ENCODE data around the gene SH3GLB2. TPM values are rescaled to one million over a fixed set of nuclear protein-coding genes. Genes with fewer than 3 reads are reported as not detected.

The SH3GLB2 gene
- total and polyA plus RNA-seq, 2 of the 8 experiments (the other 6 are each of a cell fraction or from before 2014, with no cell fraction given) = 52.7 to 79.9 TPM

DNA sequence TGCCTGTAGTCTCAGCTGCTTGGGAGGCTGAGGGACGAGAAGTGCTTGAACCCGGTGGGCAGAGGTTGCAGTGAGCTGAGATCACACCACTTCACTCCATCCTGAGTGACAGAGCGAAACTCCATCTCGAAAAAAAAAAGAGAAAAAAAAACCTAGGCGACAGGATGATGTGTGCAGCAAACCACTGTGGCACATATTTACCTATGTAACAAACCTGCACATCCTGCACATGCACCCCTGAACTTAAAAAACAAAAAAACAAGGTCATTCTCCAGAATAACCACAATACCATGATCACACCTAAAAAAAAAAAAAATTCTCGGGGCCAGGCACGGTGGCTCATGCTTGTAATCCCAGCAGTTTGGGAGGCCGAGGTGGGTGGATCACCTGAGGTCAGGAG, 45.3 kb upstream of the SH3GLB2 start:
- no peak overlapping the region for H3K14ac ChIP-seq (ENCODE audit: insufficient read length)
- H4K8ac ChIP-seq (ENCODE audit: extremely low read depth, insufficient read depth, low read length) = no peak overlapping the region
- ChIA-PET POLR2A (ENCODE audit: partially characterized antibody) (interaction anchor here (1.0 to 2.2 kb wide), 4 partner anchors 7 to 37 kb away, joined by 3 to 12 read pairs (median 5); partner anchors contain the start of genes DOLPP1 and MIGA2), CTCF (ENCODE audit: partially characterized antibody) (interaction anchor here (0.6 to 2.1 kb wide), 6 partner anchors 10 to 1171 kb away, joined by 3 to 8 read pairs (median 3); no protein-coding TSS in a partner anchor)
- H3K9me3 ChIP-seq (ENCODE audit: insufficient read depth in 2 of 2, low read depth in 1 of 2, low read length in 1 of 2) = no peaks in the 10 kb centered on the region
- H3K79me1 ChIP-seq (ENCODE audit: low read depth, low read length) = no peaks in the 10 kb centered on the region
- no peak overlapping the region for H3K27ac ChIP-seq (ENCODE audit: low read depth, low read length)
- H4K91ac ChIP-seq (replicated peaks; ENCODE audit: insufficient read length, low read length) = no peak overlapping the region
- FAIRE-seq (no peak), DNase-seq (ENCODE audit: low read depth in 1 of 2, low spot score in 2 of 2) (no peak)
- H3K4ac ChIP-seq (replicated peaks; ENCODE audit: insufficient read length, low read depth, low read length) = no peak overlapping the region
- H3K27me3 ChIP-seq (replicated peaks in 1 of 4; ENCODE audit: control insufficient read depth in 3 of 4, extremely low read depth in 1 of 4, insufficient read depth in 3 of 4, low read length in 3 of 4) = no peaks in the 10 kb centered on the region
- no peak overlapping the region; the same call in 1 of the 2 replicates for H2BK15ac ChIP-seq (ENCODE audit: low read length)
- no peak overlapping the region for H4K5ac ChIP-seq (ENCODE audit: insufficient read length, low read depth, low read length)
- H3K9ac ChIP-seq (replicated peaks in 1 of 4; ENCODE audit: extremely low read depth in 1 of 4, low read depth in 3 of 4, low read length in 3 of 4) = no peak overlapping the region
- no peak overlapping the region for H3K56ac ChIP-seq (replicated peaks; ENCODE audit: insufficient read length, low read depth, low read length)
- no peak overlapping the region for H2BK5ac ChIP-seq (ENCODE audit: low read depth, low read length)
- no peak overlapping the region for H2BK12ac ChIP-seq (ENCODE audit: low read depth, low read length)
- no peak overlapping the region for H3K18ac ChIP-seq (ENCODE audit: extremely low read depth, low read length)
- no peak overlapping the region for H2AFZ ChIP-seq (ENCODE audit: low read length)
- no peaks in the 10 kb centered on the region for H3K79me2 ChIP-seq (ENCODE audit: control insufficient read depth in 1 of 2, insufficient read depth in 2 of 2, low read length in 2 of 2)
- no peak overlapping the region for H2BK20ac ChIP-seq (ENCODE audit: low read length)
- peaks cover 6 to 19% (median 17%) of the 10 kb centered on the region in 4 experiments for H3K4me1 ChIP-seq (replicated peaks in 1 of 4; ENCODE audit: control insufficient read depth in 3 of 4, insufficient read depth in 4 of 4, low read length in 3 of 4)
- no peaks in the 10 kb centered on the region for H3K23me2 ChIP-seq (ENCODE audit: low read depth, low read length)
- H3K4me2 ChIP-seq (ENCODE audit: insufficient read depth in 1 of 2, low read depth in 2 of 2, low read length in 2 of 2) = no peak overlapping the region
- H3K4me3 ChIP-seq (ENCODE audit: extremely low read depth in 1 of 4, insufficient read depth in 2 of 4, low read depth in 3 of 4, low read length in 4 of 4) = no peak overlapping the region
- 89% methylated on average over 8 of the region's 8 CpGs; no CpG with 5 or more reads in 1 of the 2 experiments for WGBS, 2 experiments (ENCODE audit: extremely low coverage in 1 of 2, insufficient coverage in 1 of 2, insufficient read length in 1 of 2, insufficient replicate concordance in 2 of 2, low coverage in 1 of 2, low lambda C conversion rate in 2 of 2, missing lambda C conversion rate in 1 of 2)
- no peak overlapping the region for H3K23ac ChIP-seq (ENCODE audit: insufficient read length)
- H2AK5ac ChIP-seq (ENCODE audit: low read depth, low read length) = no peak overlapping the region
- H3K36me3 ChIP-seq (ENCODE audit: control insufficient read depth in 2 of 4, insufficient read depth in 4 of 4, low read length in 3 of 4) = peaks cover 0 to 6% (median 0%) of the 10 kb centered on the region in 4 experiments; a peak in 3 of 8 replicates
- peaks cover 0 to 3% of the 10 kb centered on the region in 2 experiments for H4K20me1 ChIP-seq (replicated peaks in 1 of 2; ENCODE audit: control insufficient read depth in 1 of 2, insufficient read depth in 2 of 2, low read length in 2 of 2)
- H2BK120ac ChIP-seq (replicated peaks; ENCODE audit: low read depth, low read length) = no peak overlapping the region
- TF ChIP-seq, protein P1, sequence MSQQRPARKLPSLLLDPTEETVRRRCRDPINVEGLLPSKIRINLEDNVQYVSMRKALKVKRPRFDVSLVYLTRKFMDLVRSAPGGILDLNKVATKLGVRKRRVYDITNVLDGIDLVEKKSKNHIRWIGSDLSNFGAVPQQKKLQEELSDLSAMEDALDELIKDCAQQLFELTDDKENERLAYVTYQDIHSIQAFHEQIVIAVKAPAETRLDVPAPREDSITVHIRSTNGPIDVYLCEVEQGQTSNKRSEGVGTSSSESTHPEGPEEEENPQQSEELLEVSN (IDR thresholded peaks at IDR 0.05) = no peak
- TF ChIP-seq CEBPB (IDR thresholded peaks at IDR 0.05; ENCODE audit: low read depth, low read length) (no peak), SP1 (IDR thresholded peaks at IDR 0.05; ENCODE audit: low read depth, low read length) (no peak), CHD2 (IDR thresholded peaks at IDR 0.05; ENCODE audit: low read length) (no peak), TAF1 (IDR thresholded peaks at IDR 0.05; ENCODE audit: low read depth, low read length) (no peak), ASH2L (IDR thresholded peaks at IDR 0.05; ENCODE audit: low read length) (no peak), GABPA (IDR thresholded peaks at IDR 0.05; ENCODE audit: borderline replicate concordance, insufficient read depth, low read length) (no peak), KDM1A (IDR thresholded peaks at IDR 0.05; ENCODE audit: borderline replicate concordance, low read length) (no peak)
